Gastroesophageal sphincter (tissue), 4 donors: ENCODE data around the gene OBP2B. TPM values are rescaled to one million over a fixed set of nuclear protein-coding genes. Genes with fewer than 3 reads are reported as not detected.

ENCODE experiments used
- ATAC-seq: fragments of 150-250 bp; one replicate; pipeline ENCODE4 v1.9.1; 2016; ENCODE audit warnings: mild to moderate bottlenecking, moderate library complexity
- H3K27ac ChIP-seq, 4 donors: fragments of 200-600 bp; sonication (generic) in 3 of 4; 1 replicate in 3 of 4; 2 replicates in 1 of 4; pipeline ENCODE4 v1.5.1; 2016 to 2019
- H3K27me3 ChIP-seq: fragments of 200-600 bp; sonication (generic); one replicate; pipeline ENCODE4 v1.5.1; 2019
- H3K36me3 ChIP-seq, 2 donors: fragments of 200-600 bp; sonication (generic); one replicate each; pipeline ENCODE4 v1.5.1; 2019; ENCODE audit warnings: control low read depth in 1 of 2
- H3K4me1 ChIP-seq, 3 donors: fragments of 200-600 bp; sonication (generic); 1 replicate in 2 of 3; 2 replicates in 1 of 3; pipeline ENCODE4 v1.5.1; 2016 to 2019; ENCODE audit warnings: control low read depth in 2 of 3
- H3K4me3 ChIP-seq, 2 donors: fragments of 200-600 bp; sonication (generic); one replicate each; pipeline ENCODE4 v1.5.1; 2019; ENCODE audit warnings: mild to moderate bottlenecking in 1 of 2, moderate library complexity in 1 of 2
- H3K9me3 ChIP-seq, 3 donors: fragments of 200-600 bp; sonication (generic); one replicate each; pipeline ENCODE4 v1.5.1; 2017 to 2019; ENCODE audit warnings: control low read depth in 2 of 3
- CTCF ChIP-seq, 4 experiments: fragments of 200-600 bp in 2 of 4; fragments of 450-650 bp in 2 of 4; sonication (generic) in 1 of 4; IDR thresholded peaks; one replicate each; pipeline ENCODE4 v1.5.1; 2017 to 2019; ENCODE audit warnings: antibody characterized with exemption in 4 of 4, mild to moderate bottlenecking in 2 of 4, moderate library complexity in 2 of 4
- EP300 ChIP-seq: sonication (generic); formaldehyde crosslinking; IDR thresholded peaks from one replicate; pipeline ENCODE4 v1.6.1; 2017; ENCODE audit warnings: antibody characterized with exemption, mild to moderate bottlenecking
- POLR2A ChIP-seq, 2 donors: fragments of 450-650 bp; IDR thresholded peaks; one replicate each; pipeline ENCODE4 v1.6.1; 2017; ENCODE audit warnings: antibody characterized with exemption in 2 of 2, mild to moderate bottlenecking in 2 of 2, moderate library complexity in 1 of 2
- POLR2AphosphoS5 ChIP-seq: sonication (generic); formaldehyde crosslinking; IDR thresholded peaks from one replicate; pipeline ENCODE4 v1.6.1; 2017; ENCODE audit warnings: antibody characterized with exemption
- WGBS, 2 donors: methylation state at CpG; one replicate each; pipeline ENCODE4 v1.1.5; 2018; ENCODE audit warnings: low coverage in 1 of 2; 5-methylcytosine and 5-hydroxymethylcytosine counted together
- total RNA-seq, 4 donors: library from RNA; depleted of rRNA; stranded (reverse); fragments of >200 nt; gene quantifications; one replicate each; pipeline ENCODE4 v1.1.0, GENCODE V29; 2016

Gene OBP2B
- total RNA-seq, 4 donors from 2014 or later: not detected

- Histone ChIP-seq H3K9me3 (peaks cover 0 to under 1% (median 0%) of the 10 kb centered on the region in 3 donors), H3K27me3 (peaks cover 67% of the 10 kb centered on the region), H3K27ac (no peak overlapping the region), H3K36me3 (no peaks in the 10 kb centered on the region), H3K4me3 (no peak overlapping the region), H3K4me1 (peaks cover 0 to 3% (median 0%) of the 10 kb centered on the region in 3 donors)
- 73% methylated on average over 6 of the region's 8 CpGs; no CpG with 5 or more reads in 1 of the 2 donors for WGBS, 2 donors
- no peak for ATAC-seq
- TF ChIP-seq EP300: no peak
- TF ChIP-seq POLR2A (IDR thresholded peaks at IDR 0.05): no peak
- no peak for TF ChIP-seq CTCF (IDR thresholded peaks at IDR 0.05)
- no peak for TF ChIP-seq POLR2AphosphoS5
Measured at GRCh38 chr9:133189826-133190225, 19.2 kb downstream of the OBP2B start.

GRCh38 chr9:133188843-133189180 lies 20.2 kb downstream of the OBP2B start:
- Histone ChIP-seq H3K9me3 (no peaks in the 10 kb centered on the region), H3K4me3 (no peak overlapping the region), H3K27me3 (peaks cover 67% of the 10 kb centered on the region), H3K36me3 (no peaks in the 10 kb centered on the region), H3K27ac (no peak overlapping the region), H3K4me1 (peaks cover 0 to 5% (median 0%) of the 10 kb centered on the region in 3 donors)
- ATAC-seq: no peak
- 100% methylated on average over 2 of the region's 7 CpGs; no CpG with 5 or more reads in 1 of the 2 donors for WGBS, 2 donors
- no peak for TF ChIP-seq POLR2AphosphoS5
- no peak for TF ChIP-seq CTCF (IDR thresholded peaks at IDR 0.05)
- TF ChIP-seq EP300: no peak
- TF ChIP-seq POLR2A (IDR thresholded peaks at IDR 0.05): no peak

GRCh38 chr9:133188006-133188842 lies 20.8 kb downstream of the OBP2B start:
- Histone ChIP-seq H3K9me3 (no peaks in the 10 kb centered on the region), H3K27me3 (peaks cover 67% of the 10 kb centered on the region), H3K36me3 (no peaks in the 10 kb centered on the region), H3K4me1 (peaks cover 0 to 5% (median 0%) of the 10 kb centered on the region in 3 donors), H3K4me3 (no peak overlapping the region), H3K27ac (no peak overlapping the region)
- WGBS, 2 donors: 43 to 53% methylated on average over 5 to 9 of the region's 21 CpGs
- no peak for ATAC-seq
- no peak for TF ChIP-seq EP300
- no peak for TF ChIP-seq POLR2AphosphoS5
- TF ChIP-seq POLR2A (IDR thresholded peaks at IDR 0.05): no peak
- TF ChIP-seq CTCF (IDR thresholded peaks at IDR 0.05): no peak

- Histone ChIP-seq H3K4me3 (no peak overlapping the region), H3K9me3 (no peaks in the 10 kb centered on the region), H3K27ac (no peak overlapping the region), H3K4me1 (peaks cover 0 to 5% (median 0%) of the 10 kb centered on the region in 3 donors), H3K36me3 (no peaks in the 10 kb centered on the region), H3K27me3 (peaks cover 70% of the 10 kb centered on the region)
- no peak for ATAC-seq
- 70% methylated on average over 2 of the region's 10 CpGs; no CpG with 5 or more reads in 1 of the 2 donors for WGBS, 2 donors
- no peak for TF ChIP-seq POLR2A (IDR thresholded peaks at IDR 0.05)
- TF ChIP-seq CTCF (IDR thresholded peaks at IDR 0.05): no peak
- TF ChIP-seq EP300: no peak
- TF ChIP-seq POLR2AphosphoS5: no peak
Measured at GRCh38 chr9:133187561-133188005, 21.5 kb downstream of the OBP2B start.

GRCh38 chr9:133186736-133187135 lies 22.3 kb downstream of the OBP2B start:
- no peak for TF ChIP-seq POLR2AphosphoS5
- no peak for TF ChIP-seq CTCF (IDR thresholded peaks at IDR 0.05)
- no peak for TF ChIP-seq EP300
- no peak for TF ChIP-seq POLR2A (IDR thresholded peaks at IDR 0.05)
- 86 to 87% methylated on average over 3 to 6 of the region's 6 CpGs for WGBS, 2 donors
- no peak for ATAC-seq
- Histone ChIP-seq H3K36me3 (no peaks in the 10 kb centered on the region), H3K27ac (no peak overlapping the region), H3K4me3 (no peak overlapping the region), H3K27me3 (peaks cover 69% of the 10 kb centered on the region), H3K9me3 (no peaks in the 10 kb centered on the region), H3K4me1 (peaks cover 0 to 5% (median 0%) of the 10 kb centered on the region in 3 donors)
